Esophagus squamous epithelium (tissue), 4 donors: ENCODE measurements around the gene USP26.

Source experiments
- POLR2A ChIP-seq, 4 donors: fragments of 450-650 bp; IDR thresholded peaks; one replicate each; pipeline ENCODE4 v1.6.1; 2017; ENCODE audit warnings: antibody characterized with exemption in 4 of 4, mild to moderate bottlenecking in 4 of 4, moderate library complexity in 3 of 4
- TF ChIP-seq, protein P1 (sequence below), 6 experiments: fragments of 450-650 bp in 4 of 6; fragments of 200-600 bp in 2 of 6; sonication (generic) in 2 of 6; IDR thresholded peaks; one replicate each; pipeline ENCODE4 v1.5.1; 2016 to 2019; ENCODE audit warnings: antibody characterized with exemption in 6 of 6, mild to moderate bottlenecking in 4 of 6, moderate library complexity in 4 of 6

GRCh38 chrX:133005042-133005441 lies 91.9 kb downstream of the USP26 start:
- TF ChIP-seq, protein P1, sequence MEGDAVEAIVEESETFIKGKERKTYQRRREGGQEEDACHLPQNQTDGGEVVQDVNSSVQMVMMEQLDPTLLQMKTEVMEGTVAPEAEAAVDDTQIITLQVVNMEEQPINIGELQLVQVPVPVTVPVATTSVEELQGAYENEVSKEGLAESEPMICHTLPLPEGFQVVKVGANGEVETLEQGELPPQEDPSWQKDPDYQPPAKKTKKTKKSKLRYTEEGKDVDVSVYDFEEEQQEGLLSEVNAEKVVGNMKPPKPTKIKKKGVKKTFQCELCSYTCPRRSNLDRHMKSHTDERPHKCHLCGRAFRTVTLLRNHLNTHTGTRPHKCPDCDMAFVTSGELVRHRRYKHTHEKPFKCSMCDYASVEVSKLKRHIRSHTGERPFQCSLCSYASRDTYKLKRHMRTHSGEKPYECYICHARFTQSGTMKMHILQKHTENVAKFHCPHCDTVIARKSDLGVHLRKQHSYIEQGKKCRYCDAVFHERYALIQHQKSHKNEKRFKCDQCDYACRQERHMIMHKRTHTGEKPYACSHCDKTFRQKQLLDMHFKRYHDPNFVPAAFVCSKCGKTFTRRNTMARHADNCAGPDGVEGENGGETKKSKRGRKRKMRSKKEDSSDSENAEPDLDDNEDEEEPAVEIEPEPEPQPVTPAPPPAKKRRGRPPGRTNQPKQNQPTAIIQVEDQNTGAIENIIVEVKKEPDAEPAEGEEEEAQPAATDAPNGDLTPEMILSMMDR (IDR thresholded peaks at IDR 0.05): peak in 4 of 6 experiments; percentile 15 to 48 (median 31)
- TF ChIP-seq POLR2A (IDR thresholded peaks at IDR 0.05): no peak
